GM10248 (cell line): ENCODE results near the gene CFAP20DC.
A peak's percentile ranks its signal among the peaks of the same experiment; 100 is the strongest.
"Not testable (repeated sequence)": the region's sequence is repeated elsewhere in the genome, so short reads cannot be mapped to it uniquely, and the experiment has no call there.

Experiments used
- CTCF ChIA-PET: fragments of 300-600 bp; sonication (Branson Sonifier 250); formaldehyde crosslinking; extraction: SDS; loops from one replicate; lab custom pipeline; 2021; ENCODE audit warnings: antibody characterized with exemption; lab: Yijun Ruan, JAX
- POLR2A ChIA-PET: fragments of 350-650 bp; sonication (Branson Sonifier 250); formaldehyde crosslinking; extraction: SDS; loops from one replicate; lab custom pipeline; 2020; ENCODE audit warnings: antibody characterized with exemption; lab: Yijun Ruan, JAX
- DNase-seq: peaks from one replicate; pipeline ENCODE4 v3.0.0; 2012; ENCODE audit errors: extremely low spot score
- CTCF ChIP-seq: IDR thresholded peaks from 2 replicates; pipeline ENCODE4 v1.5.1; 2012; ENCODE audit warnings: mild to moderate bottlenecking, low read depth; ENCODE audit errors: extremely low read depth, missing control alignments, control extremely low read depth

Gene CFAP20DC

GRCh38 chr3:58898513-58898912, 151.3 kb downstream of the CFAP20DC start:
- no peak for DNase-seq
- no peak for TF ChIP-seq CTCF
- POLR2A ChIA-PET, result no interaction called here
- CTCF ChIA-PET, result no interaction called here

GRCh38 chr3:58897646-58898045, 152.2 kb downstream of the CFAP20DC start:
- ChIA-PET POLR2A (no interaction called here), CTCF (no interaction called here)
- no peak for DNase-seq
- TF ChIP-seq CTCF, result no peak

- CTCF ChIA-PET, result interaction anchor here (1.1 kb wide), 1 partner anchor 14 kb away, joined by 3 read pairs; no protein-coding TSS in a partner anchor
- DNase-seq, POLR2A ChIA-PET: not testable (repeated sequence)
These were observed 154.1 kb downstream of the CFAP20DC start for GRCh38 chr3:58895678-58896077.

GRCh38 chr3:58892526-58892925, 157.3 kb downstream of the CFAP20DC start:
- CTCF ChIA-PET, POLR2A ChIA-PET, DNase-seq: not testable (repeated sequence)

- no peak for DNase-seq
- ChIA-PET CTCF (no interaction called here), POLR2A (no interaction called here)
- TF ChIP-seq CTCF, result no peak
These were observed 161.7 kb downstream of the CFAP20DC start for GRCh38 chr3:58888087-58888486.

- ChIA-PET CTCF (no interaction called here), POLR2A (no interaction called here)
- TF ChIP-seq CTCF, result no peak
- DNase-seq, result no peak
These were observed 165.4 kb downstream of the CFAP20DC start for GRCh38 chr3:58884453-58884852.

GRCh38 chr3:58880182-58880581, 169.6 kb downstream of the CFAP20DC start:
- TF ChIP-seq CTCF, result no peak
- ChIA-PET CTCF (no interaction called here), POLR2A (no interaction called here)
- DNase-seq, result no peak

- ChIA-PET POLR2A (no interaction called here), CTCF (no interaction called here)
- TF ChIP-seq CTCF, result no peak
- DNase-seq, result peak; percentile 22
These were observed 175.0 kb downstream of the CFAP20DC start for GRCh38 chr3:58874795-58875194.
